IMR-90 (cell line): Measurements from ENCODE around the gene CCDC185.

Source experiments
- MXI1 ChIP-seq: IDR thresholded peaks from 2 replicates; pipeline ENCODE4 v1.6.1; 2012; ENCODE audit warnings: low read depth, mild to moderate bottlenecking, low read length, moderate library complexity, borderline replicate concordance
- POLR2A ChIP-seq: IDR thresholded peaks from 2 replicates; pipeline ENCODE4 v1.6.1; 2012; ENCODE audit warnings: mild to moderate bottlenecking, low read depth, low read length
- SMC3 ChIP-seq: fragments of 150-350 bp; IDR thresholded peaks from 2 replicates; pipeline ENCODE4 v1.6.1; 2016; ENCODE audit warnings: low read depth, mild to moderate bottlenecking, antibody characterized with exemption, low read length, moderate library complexity
- TF ChIP-seq, protein P1 (sequence below): conservative IDR thresholded peaks from 2 replicates; pipeline ENCODE4 v1.5.1; 2012; ENCODE audit warnings: mild to moderate bottlenecking, low read depth, low read length, improper control_type of control experiment

- TF ChIP-seq, protein P1, sequence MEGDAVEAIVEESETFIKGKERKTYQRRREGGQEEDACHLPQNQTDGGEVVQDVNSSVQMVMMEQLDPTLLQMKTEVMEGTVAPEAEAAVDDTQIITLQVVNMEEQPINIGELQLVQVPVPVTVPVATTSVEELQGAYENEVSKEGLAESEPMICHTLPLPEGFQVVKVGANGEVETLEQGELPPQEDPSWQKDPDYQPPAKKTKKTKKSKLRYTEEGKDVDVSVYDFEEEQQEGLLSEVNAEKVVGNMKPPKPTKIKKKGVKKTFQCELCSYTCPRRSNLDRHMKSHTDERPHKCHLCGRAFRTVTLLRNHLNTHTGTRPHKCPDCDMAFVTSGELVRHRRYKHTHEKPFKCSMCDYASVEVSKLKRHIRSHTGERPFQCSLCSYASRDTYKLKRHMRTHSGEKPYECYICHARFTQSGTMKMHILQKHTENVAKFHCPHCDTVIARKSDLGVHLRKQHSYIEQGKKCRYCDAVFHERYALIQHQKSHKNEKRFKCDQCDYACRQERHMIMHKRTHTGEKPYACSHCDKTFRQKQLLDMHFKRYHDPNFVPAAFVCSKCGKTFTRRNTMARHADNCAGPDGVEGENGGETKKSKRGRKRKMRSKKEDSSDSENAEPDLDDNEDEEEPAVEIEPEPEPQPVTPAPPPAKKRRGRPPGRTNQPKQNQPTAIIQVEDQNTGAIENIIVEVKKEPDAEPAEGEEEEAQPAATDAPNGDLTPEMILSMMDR, result no peak
- TF ChIP-seq SMC3 (no peak), POLR2A (no peak), MXI1 (no peak)
Measured at GRCh38 chr1:223444411-223444810, 51.2 kb downstream of the CCDC185 start.
